Body of pancreas (tissue), 4 donors: ENCODE data around the gene E2F3.

Experiments
- POLR2A ChIP-seq, 3 donors: fragments of 450-650 bp; IDR thresholded peaks; one replicate each; pipeline ENCODE4 v1.6.1; 2016; ENCODE audit warnings: antibody characterized with exemption in 3 of 3, mild to moderate bottlenecking in 2 of 3
- TF ChIP-seq, protein P1 (sequence below), 7 experiments: fragments of 450-650 bp in 4 of 7; fragments of 200-600 bp in 3 of 7; sonication (generic) in 3 of 7; IDR thresholded peaks; one replicate each; pipeline ENCODE4 v1.5.1; 2016 to 2019; ENCODE audit warnings: antibody characterized with exemption in 7 of 7

DNA sequence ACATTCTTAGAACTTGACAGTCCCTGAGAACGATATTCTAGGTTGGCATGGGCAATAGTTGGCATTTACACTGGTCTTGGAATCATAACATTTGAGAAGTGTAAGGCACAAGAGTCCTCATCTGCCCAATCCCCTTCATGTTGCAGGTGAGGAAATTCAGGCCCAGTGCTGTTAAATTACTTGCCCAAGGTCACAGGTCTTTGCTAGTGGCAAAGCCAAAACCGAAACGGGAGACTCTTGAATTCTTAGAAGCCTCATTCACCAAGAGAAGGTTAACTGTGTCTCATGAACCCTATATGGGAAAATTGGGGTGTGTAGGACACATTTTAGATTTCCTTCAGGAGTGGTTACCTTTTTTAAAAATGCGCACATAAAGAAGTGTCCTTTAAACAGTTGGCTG lies 7.2 kb downstream of the E2F3 start:
- TF ChIP-seq, protein P1, sequence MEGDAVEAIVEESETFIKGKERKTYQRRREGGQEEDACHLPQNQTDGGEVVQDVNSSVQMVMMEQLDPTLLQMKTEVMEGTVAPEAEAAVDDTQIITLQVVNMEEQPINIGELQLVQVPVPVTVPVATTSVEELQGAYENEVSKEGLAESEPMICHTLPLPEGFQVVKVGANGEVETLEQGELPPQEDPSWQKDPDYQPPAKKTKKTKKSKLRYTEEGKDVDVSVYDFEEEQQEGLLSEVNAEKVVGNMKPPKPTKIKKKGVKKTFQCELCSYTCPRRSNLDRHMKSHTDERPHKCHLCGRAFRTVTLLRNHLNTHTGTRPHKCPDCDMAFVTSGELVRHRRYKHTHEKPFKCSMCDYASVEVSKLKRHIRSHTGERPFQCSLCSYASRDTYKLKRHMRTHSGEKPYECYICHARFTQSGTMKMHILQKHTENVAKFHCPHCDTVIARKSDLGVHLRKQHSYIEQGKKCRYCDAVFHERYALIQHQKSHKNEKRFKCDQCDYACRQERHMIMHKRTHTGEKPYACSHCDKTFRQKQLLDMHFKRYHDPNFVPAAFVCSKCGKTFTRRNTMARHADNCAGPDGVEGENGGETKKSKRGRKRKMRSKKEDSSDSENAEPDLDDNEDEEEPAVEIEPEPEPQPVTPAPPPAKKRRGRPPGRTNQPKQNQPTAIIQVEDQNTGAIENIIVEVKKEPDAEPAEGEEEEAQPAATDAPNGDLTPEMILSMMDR (IDR thresholded peaks at IDR 0.05), result no peak
- TF ChIP-seq POLR2A (IDR thresholded peaks at IDR 0.05), result no peak
